K562 (cell line): ENCODE measurements around the gene KNG1.

Experiments
- MAZ ChIP-seq, 2 experiments: fragments of 450-650 bp in 1 of 2; sonication (generic) in 1 of 2; formaldehyde crosslinking; IDR thresholded peaks in 1 of 2; conservative IDR thresholded peaks in 1 of 2; 2 replicates each; pipeline versions ENCODE4 v1.4.0 to v1.5.0; 2020; ENCODE audit warnings: mild to moderate bottlenecking in 1 of 2, missing genetic modification reagents in 1 of 2
- MYNN ChIP-seq, 2 experiments: sonication (generic); formaldehyde crosslinking in 1 of 2; IDR thresholded peaks; 2 replicates each; pipeline versions ENCODE4 v1.5.0 to v1.6.1; 2016 to 2020; ENCODE audit warnings: antibody characterized with exemption in 1 of 2, missing genetic modification reagents in 1 of 2
- PHB ChIP-seq: fragments of 250-450 bp; sonication (Bioruptor Pico); IDR thresholded peaks from 2 replicates; pipeline ENCODE4 v1.5.0; 2021
- PTTG1 ChIP-seq: fragments of 450-650 bp; IDR thresholded peaks from 2 replicates; pipeline ENCODE4 v1.6.1; 2016; ENCODE audit warnings: low read depth, mild to moderate bottlenecking, missing genetic modification characterization, missing compliant biosample characterization
- TCF3 ChIP-seq: sonication (generic); formaldehyde crosslinking; IDR thresholded peaks from 2 replicates; pipeline ENCODE4 v1.4.0; 2020; ENCODE audit warnings: mild to moderate bottlenecking, missing genetic modification reagents
- ZNF121 ChIP-seq: sonication (generic); formaldehyde crosslinking; conservative IDR thresholded peaks from 2 replicates; pipeline ENCODE4 v1.8.0; 2022; ENCODE audit warnings: missing genetic modification reagents
- ZNF224 ChIP-seq: sonication (generic); formaldehyde crosslinking; IDR thresholded peaks from 2 replicates; pipeline ENCODE4 v1.8.0; 2022; ENCODE audit warnings: mild to moderate bottlenecking, missing genetic modification reagents
- TF ChIP-seq, protein P1 (sequence below): fragments of 250-450 bp; sonication (Bioruptor Pico); IDR thresholded peaks from 2 replicates; pipeline ENCODE4 v1.8.0; 2022; ENCODE audit warnings: moderate library complexity, mild to moderate bottlenecking, inconsistent platforms
- TF ChIP-seq, protein P2 (sequence below), 3 experiments: IDR thresholded peaks in 2 of 3; conservative IDR thresholded peaks in 1 of 3; 2 replicates each; pipeline ENCODE4 v1.5.1; 2011 to 2012; ENCODE audit warnings: low read length in 3 of 3, mild to moderate bottlenecking in 3 of 3, control low read depth in 2 of 3, improper control_type of control experiment in 1 of 3, inconsistent platforms in 1 of 3, low read depth in 1 of 3, mixed read lengths in 1 of 3, moderate library complexity in 1 of 3; ENCODE audit not compliant: insufficient read depth in 2 of 3
- TF ChIP-seq, protein P3 (sequence below): sonication (generic); formaldehyde crosslinking; IDR thresholded peaks from 2 replicates; pipeline ENCODE4 v1.8.0; 2022; ENCODE audit warnings: missing genetic modification reagents, mild to moderate bottlenecking, borderline replicate concordance

DNA sequence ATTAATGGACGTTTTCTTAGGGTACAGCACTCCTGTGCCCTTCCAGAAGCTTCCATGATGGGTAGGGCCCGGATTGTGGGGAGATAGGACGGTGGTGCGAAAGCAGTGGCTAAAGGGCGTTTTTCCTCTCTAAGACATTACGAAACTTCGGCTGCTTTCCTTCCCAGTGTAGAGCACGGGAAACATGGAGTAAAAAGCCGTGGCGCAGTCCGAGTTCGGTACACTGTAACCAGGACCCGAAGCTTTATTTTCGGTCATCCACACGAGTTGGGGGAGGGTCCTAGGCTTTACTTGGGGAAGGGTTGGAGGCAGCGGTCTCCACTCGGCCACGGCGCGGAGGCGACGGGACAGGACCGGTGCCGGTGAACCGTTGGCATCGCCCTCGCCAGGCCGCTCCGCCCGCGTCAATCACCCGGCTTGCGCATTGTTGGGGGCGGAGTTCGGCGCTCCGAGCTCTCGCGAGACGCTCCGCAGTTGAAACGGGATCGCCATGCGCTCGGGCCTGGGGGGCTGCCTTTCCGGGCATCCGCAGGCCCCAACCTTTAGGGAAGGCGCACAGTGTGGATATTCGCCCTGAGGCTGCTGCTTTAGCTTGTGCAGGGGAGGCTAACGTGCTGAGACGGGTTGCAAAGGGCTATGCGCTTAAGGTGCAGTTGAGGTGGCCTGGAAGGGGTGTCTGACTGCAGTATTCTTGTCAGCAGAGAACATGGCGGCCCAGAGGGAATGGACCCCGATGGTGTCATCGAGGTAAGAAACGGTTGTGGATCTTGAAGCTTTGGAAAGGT, 66.8 kb downstream of the KNG1 start:
- TF ChIP-seq, protein P1, sequence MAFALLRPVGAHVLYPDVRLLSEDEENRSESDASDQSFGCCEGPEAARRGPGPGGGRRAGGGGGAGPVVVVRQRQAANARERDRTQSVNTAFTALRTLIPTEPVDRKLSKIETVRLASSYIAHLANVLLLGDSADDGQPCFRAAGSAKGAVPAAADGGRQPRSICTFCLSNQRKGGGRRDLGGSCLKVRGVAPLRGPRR (CRISPR knock-in tag), result no peak
- TF ChIP-seq ZNF121 (CRISPR knock-in tag), result no peak
- TF ChIP-seq, protein P2, sequence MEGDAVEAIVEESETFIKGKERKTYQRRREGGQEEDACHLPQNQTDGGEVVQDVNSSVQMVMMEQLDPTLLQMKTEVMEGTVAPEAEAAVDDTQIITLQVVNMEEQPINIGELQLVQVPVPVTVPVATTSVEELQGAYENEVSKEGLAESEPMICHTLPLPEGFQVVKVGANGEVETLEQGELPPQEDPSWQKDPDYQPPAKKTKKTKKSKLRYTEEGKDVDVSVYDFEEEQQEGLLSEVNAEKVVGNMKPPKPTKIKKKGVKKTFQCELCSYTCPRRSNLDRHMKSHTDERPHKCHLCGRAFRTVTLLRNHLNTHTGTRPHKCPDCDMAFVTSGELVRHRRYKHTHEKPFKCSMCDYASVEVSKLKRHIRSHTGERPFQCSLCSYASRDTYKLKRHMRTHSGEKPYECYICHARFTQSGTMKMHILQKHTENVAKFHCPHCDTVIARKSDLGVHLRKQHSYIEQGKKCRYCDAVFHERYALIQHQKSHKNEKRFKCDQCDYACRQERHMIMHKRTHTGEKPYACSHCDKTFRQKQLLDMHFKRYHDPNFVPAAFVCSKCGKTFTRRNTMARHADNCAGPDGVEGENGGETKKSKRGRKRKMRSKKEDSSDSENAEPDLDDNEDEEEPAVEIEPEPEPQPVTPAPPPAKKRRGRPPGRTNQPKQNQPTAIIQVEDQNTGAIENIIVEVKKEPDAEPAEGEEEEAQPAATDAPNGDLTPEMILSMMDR (IDR thresholded peaks at IDR 0.05 in 2 of 3, conservative IDR thresholded peaks at IDR 0.05 in 1 of 3; ENCODE audit: insufficient read depth in 2 of 3, low read depth in 1 of 3, low read length in 3 of 3), result no peak
- peak in 1 of 2 experiments; percentile 84; a peak in 3 of 4 replicates for TF ChIP-seq MAZ (CRISPR knock-in tag; conservative IDR thresholded peaks at IDR 0.05 in 1 of 2, IDR thresholded peaks at IDR 0.05 in 1 of 2)
- no peak for TF ChIP-seq TCF3 (CRISPR knock-in tag)
- no peak for TF ChIP-seq PTTG1 (tag)
- TF ChIP-seq ZNF224, result no peak
- TF ChIP-seq PHB (CRISPR knock-in tag), result peak; percentile 51; the same call in 1 of the 2 replicates
- no peak for TF ChIP-seq MYNN (IDR thresholded peaks at IDR 0.05)
- TF ChIP-seq MYNN (CRISPR knock-in tag; IDR thresholded peaks at IDR 0.05), result no peak
- TF ChIP-seq, protein P3, sequence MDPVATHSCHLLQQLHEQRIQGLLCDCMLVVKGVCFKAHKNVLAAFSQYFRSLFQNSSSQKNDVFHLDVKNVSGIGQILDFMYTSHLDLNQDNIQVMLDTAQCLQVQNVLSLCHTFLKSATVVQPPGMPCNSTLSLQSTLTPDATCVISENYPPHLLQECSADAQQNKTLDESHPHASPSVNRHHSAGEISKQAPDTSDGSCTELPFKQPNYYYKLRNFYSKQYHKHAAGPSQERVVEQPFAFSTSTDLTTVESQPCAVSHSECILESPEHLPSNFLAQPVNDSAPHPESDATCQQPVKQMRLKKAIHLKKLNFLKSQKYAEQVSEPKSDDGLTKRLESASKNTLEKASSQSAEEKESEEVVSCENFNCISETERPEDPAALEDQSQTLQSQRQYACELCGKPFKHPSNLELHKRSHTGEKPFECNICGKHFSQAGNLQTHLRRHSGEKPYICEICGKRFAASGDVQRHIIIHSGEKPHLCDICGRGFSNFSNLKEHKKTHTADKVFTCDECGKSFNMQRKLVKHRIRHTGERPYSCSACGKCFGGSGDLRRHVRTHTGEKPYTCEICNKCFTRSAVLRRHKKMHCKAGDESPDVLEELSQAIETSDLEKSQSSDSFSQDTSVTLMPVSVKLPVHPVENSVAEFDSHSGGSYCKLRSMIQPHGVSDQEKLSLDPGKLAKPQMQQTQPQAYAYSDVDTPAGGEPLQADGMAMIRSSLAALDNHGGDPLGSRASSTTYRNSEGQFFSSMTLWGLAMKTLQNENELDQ (CRISPR knock-in tag), result peak; percentile 83; the same call in 1 of the 2 replicates
